IPS-20b (cell line): ENCODE data around the gene BCL11B.

Experiments
- H3K27ac ChIP-seq: one replicate; pipeline ENCODE4 v1.5.1; 2013; ENCODE audit warnings: low read length
- H3K27me3 ChIP-seq: 2 replicates; pipeline ENCODE4 v1.6.1; 2013; ENCODE audit warnings: mild to moderate bottlenecking, low read length, inconsistent platforms; ENCODE audit not compliant: insufficient read depth
- H3K36me3 ChIP-seq: 2 replicates; pipeline ENCODE4 v1.6.1; 2013; ENCODE audit warnings: low read depth, mild to moderate bottlenecking, inconsistent platforms, low read length, moderate library complexity; ENCODE audit not compliant: insufficient read depth
- H3K4me1 ChIP-seq: 2 replicates; pipeline ENCODE4 v1.6.1; 2013; ENCODE audit warnings: mild to moderate bottlenecking, control low read depth, inconsistent platforms, low read length, moderate library complexity; ENCODE audit not compliant: insufficient read depth
- H3K4me3 ChIP-seq: 2 replicates; pipeline ENCODE4 v1.5.1; 2013; ENCODE audit warnings: mild to moderate bottlenecking, low read length, inconsistent platforms
- H3K9ac ChIP-seq: 2 replicates; pipeline ENCODE4 v1.6.1; 2013; ENCODE audit warnings: low read depth, mild to moderate bottlenecking, inconsistent platforms, low read length, moderate library complexity
- H3K9me3 ChIP-seq: 2 replicates; pipeline ENCODE4 v1.6.1; 2013; ENCODE audit warnings: mild to moderate bottlenecking, low read depth, low read length, inconsistent platforms; ENCODE audit not compliant: insufficient read depth

The BCL11B gene

DNA sequence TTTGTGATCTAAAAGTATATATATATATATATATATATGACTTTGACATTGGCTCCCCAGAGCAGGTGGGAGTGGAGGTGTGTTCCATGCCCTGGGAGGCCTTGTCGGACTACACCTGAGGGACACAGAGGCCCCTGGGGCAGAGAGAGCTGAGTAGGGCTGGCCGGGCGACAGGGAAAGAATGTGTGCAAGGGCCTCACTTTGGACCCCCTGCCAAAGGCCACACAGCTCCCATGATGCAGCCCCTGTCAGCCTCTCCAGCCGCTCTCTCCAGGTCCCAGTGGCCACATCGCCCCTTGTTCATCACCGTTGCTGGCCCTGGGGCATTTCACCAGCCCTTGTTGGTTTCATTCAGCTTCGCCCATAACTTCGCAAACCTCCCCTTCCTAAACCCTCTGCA is 123.9 kb downstream of the BCL11B start:
- Histone ChIP-seq H3K27ac (no peak overlapping the region), H3K36me3 (no peaks in the 10 kb centered on the region), H3K27me3 (no peaks in the 10 kb centered on the region), H3K4me3 (no peak overlapping the region), H3K9me3 (no peaks in the 10 kb centered on the region), H3K9ac (no peak overlapping the region), H3K4me1 (no peaks in the 10 kb centered on the region; the same call in 1 of the 2 replicates)

DNA sequence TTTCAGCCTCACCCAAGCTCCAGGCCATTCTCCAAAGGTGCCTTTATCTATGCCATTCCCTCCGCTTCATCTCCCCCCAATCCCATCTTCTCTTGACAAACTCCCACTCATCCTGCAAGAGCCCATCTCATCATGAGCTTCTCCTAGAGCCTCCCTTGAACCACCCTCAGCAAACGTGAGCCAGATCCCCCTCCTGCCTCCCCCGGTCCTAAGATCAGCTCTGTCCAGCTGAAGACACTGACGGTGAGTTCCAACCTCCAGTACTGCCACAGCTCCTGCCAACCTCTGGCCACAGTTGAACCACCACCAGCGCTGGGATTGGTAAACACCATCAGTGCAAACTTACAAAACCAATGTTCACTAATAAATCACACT is 124.6 kb downstream of the BCL11B start:
- H3K36me3 ChIP-seq: no peaks in the 10 kb centered on the region
- no peak overlapping the region for H3K4me3 ChIP-seq
- H3K4me1 ChIP-seq: no peaks in the 10 kb centered on the region; the same call in 1 of the 2 replicates
- no peak overlapping the region for H3K27ac ChIP-seq
- H3K27me3 ChIP-seq: no peaks in the 10 kb centered on the region
- no peak overlapping the region for H3K9ac ChIP-seq
- no peaks in the 10 kb centered on the region for H3K9me3 ChIP-seq

DNA sequence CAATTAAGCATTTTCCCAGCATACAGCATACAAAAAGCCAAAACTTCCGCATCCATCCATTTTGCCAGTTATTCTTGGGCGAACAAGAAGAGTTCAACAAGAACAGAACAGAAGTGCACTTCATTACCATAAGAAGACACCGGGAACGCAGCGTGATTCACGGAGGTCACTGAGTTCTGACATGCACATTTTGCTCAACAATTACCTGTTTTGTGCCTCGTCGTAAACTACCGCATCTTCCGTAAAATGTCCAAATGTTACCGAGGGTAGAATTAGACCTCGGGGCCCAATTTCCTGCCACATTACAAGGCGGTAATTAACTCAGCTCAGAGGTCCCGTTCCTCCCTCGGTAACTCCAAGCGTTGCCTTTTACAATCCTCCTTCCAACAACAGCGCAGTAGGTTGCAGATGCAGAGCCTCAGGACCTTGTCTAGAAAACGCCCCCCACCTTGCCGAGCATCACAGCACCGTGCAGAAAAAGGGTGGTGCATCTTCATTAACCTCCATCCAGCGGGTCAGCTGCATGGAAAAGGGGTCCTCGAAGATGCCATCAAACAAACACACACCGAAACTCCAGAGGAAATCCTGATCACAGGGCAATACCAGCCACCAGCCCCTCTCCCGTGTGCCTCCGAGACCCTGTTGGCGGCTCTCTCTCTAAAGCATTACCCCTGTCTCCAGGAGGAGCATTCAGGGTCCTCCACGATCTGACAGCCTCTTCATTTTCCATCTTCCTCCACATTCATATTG is 125.2 kb downstream of the BCL11B start:
- H3K27ac ChIP-seq: no peak overlapping the region
- no peak overlapping the region for H3K4me3 ChIP-seq
- no peaks in the 10 kb centered on the region for H3K36me3 ChIP-seq
- no peaks in the 10 kb centered on the region for H3K9me3 ChIP-seq
- no peaks in the 10 kb centered on the region for H3K27me3 ChIP-seq
- no peaks in the 10 kb centered on the region; the same call in 1 of the 2 replicates for H3K4me1 ChIP-seq
- no peak overlapping the region for H3K9ac ChIP-seq

DNA sequence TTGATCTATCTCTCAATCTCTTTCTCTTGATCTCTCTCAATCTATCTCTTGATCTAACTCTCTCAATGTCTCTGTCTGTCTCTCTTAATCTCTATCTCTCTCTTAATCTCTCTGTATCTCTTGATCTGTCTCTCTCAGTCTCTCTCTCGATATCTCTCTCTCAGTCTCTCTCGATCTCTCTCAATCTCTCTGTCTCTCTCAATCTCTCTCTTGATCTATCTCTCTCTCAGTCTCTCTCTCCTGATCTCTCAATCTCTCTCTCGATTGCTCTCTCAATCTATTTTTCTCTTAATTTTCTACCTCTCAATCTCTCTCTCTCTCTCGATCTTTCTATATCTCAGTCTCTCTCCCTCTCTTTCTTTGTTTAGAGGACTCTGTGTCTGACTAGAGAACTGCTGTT is 126.7 kb downstream of the BCL11B start:
- Histone ChIP-seq H3K9ac (no peak overlapping the region), H3K36me3 (no peaks in the 10 kb centered on the region), H3K9me3 (no peaks in the 10 kb centered on the region), H3K27ac (no peak overlapping the region), H3K4me3 (no peak overlapping the region), H3K4me1 (no peaks in the 10 kb centered on the region; the same call in 1 of the 2 replicates), H3K27me3 (no peaks in the 10 kb centered on the region)

DNA sequence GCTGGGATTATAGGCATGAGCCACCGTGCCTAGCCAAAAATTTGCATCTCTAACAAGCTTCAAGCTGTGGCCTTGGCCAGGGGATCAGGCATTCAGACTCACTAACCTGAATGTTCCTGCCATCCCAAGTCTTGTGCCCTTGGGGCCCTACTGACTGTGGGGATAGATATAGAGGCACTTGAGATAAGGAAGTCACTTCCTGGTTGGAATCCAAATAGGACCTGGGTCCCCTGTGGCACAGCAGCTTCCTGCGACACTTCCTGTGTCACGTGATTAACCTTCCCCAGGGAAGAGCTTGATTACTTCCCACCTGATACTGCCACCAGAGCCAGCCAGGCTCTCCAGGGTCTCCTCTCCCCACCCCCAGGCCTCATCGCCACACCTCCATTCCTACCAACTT is 128.2 kb downstream of the BCL11B start:
- Histone ChIP-seq H3K36me3 (no peaks in the 10 kb centered on the region), H3K9me3 (no peaks in the 10 kb centered on the region), H3K27me3 (no peaks in the 10 kb centered on the region), H3K4me3 (no peak overlapping the region), H3K9ac (no peak overlapping the region), H3K27ac (no peak overlapping the region), H3K4me1 (no peaks in the 10 kb centered on the region; the same call in 1 of the 2 replicates)

DNA sequence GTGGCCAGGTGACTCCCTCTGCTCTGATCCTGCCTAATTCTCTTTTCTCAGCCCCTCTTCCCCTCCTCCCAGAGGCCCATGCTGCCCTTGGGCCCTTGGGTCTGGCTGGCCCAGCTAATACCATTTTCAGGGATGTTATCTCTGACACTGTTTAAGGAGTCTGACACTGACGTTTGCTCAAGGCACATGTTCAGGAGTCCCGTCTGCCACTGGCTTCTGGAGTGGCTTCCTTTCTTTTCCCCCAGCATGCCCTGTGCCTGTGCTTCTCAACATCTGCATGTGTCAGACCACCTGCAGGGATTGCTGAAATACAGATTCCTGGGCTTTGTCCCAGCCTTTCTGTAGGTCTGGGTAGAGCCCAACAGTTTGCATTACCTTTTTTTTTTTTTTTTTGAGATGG is 128.9 kb downstream of the BCL11B start:
- Histone ChIP-seq H3K36me3 (no peaks in the 10 kb centered on the region), H3K4me3 (no peak overlapping the region), H3K9ac (no peak overlapping the region), H3K27ac (no peak overlapping the region), H3K4me1 (no peaks in the 10 kb centered on the region; the same call in 1 of the 2 replicates), H3K9me3 (no peaks in the 10 kb centered on the region), H3K27me3 (no peaks in the 10 kb centered on the region)

DNA sequence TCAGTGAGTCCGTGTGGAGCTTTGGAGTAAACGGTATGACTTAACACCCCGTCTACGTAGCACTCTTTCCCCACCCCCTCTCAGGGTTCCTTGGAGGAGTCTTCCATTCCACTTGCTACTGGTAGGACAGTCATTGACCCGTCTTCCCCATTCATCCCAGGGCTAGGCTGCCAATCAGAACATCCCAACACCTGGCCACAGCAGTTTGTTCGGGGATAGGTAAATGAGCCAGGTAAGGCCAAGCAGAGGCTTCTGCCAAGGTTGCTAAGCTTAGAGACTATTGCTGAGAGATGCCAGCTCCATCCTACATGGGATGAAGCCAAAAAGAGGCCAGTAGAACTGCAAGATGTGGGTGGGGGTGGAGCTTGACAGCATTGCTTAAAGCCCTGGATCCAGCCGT is 130.8 kb downstream of the BCL11B start:
- no peak overlapping the region for H3K27ac ChIP-seq
- H3K36me3 ChIP-seq: no peaks in the 10 kb centered on the region
- no peak overlapping the region for H3K9ac ChIP-seq
- no peak overlapping the region for H3K4me3 ChIP-seq
- no peaks in the 10 kb centered on the region for H3K27me3 ChIP-seq
- H3K4me1 ChIP-seq: no peaks in the 10 kb centered on the region; the same call in 1 of the 2 replicates
- H3K9me3 ChIP-seq: no peaks in the 10 kb centered on the region

DNA sequence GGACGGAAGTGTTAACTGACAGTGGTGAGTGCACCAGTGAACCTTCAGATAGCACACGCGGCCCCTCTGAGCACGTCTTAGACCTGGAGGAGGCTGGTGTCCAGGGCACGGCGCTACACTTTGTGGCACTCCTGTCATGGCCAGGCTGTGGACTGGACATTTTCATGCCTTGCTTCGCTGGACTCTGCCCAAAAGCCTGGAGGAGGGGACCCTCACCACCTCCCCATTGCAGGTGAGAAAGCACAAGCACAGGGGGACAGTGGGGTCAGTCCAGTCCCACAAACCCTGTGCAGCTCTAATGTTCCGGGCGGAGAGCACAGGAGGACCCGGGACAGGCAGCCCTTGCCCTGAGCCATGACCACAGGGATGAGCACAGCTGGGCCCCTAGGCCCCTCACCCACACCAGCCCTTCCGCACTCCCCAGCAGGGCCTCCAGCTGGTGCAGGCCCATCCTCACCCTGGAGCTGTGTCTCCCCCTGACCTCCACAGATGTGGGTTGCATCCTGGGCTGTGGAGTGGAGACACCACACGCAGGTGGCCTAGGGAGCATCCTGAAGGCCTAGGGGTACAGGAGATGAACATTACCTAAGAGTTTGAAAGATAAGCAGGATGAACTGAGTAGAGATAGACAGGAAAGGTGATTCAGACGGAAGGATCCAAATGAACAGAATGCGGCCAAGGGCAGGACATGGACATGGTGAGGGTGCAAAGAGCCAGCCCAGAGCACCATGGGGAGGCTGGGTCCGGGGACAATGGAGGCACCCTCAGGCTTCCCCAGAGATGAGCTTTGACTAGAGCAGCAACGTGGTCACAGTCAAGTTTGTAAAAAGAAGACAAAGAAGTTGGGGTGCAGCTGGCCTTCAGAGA is 132.8 kb downstream of the BCL11B start:
- Histone ChIP-seq H3K36me3 (no peaks in the 10 kb centered on the region), H3K27ac (no peak overlapping the region), H3K4me3 (no peak overlapping the region), H3K27me3 (no peaks in the 10 kb centered on the region), H3K4me1 (no peaks in the 10 kb centered on the region; the same call in 1 of the 2 replicates), H3K9me3 (no peaks in the 10 kb centered on the region), H3K9ac (no peak overlapping the region)

DNA sequence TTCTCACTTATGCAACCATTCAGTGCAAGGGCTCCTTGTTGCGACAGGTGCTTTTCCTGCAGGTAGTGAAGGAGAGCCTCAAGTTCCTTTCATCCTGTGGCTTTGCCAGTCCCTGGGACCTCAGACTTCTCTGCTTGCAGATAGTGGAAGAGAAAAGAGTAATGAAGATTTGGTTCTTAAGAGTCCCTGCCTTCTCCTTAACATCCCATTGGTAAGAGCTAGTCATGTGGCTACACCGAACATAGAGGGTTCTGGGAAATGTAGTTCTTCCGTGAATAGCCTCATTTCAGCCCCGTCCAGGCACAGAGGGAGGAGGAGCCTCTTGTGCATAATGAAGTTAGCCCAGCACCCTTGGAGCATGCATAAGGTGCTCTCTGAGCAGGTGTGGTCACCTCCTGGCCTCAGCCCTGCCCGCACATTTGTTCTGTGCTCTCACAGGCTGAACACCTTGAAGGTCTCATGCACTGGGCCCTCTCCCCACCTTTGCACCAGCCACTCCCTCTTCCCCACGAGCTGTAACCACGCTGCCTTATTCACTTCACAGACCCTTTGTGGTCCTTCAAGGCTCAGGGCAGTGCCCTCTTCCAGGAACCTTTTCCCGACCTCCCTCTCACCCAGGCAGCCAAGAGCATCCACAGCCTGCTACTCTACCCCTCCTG is 134.0 kb downstream of the BCL11B start:
- Histone ChIP-seq H3K36me3 (no peaks in the 10 kb centered on the region), H3K4me1 (peaks cover 7% of the 10 kb centered on the region), H3K9ac (no peak overlapping the region), H3K27ac (no peak overlapping the region), H3K9me3 (no peaks in the 10 kb centered on the region), H3K27me3 (no peaks in the 10 kb centered on the region), H3K4me3 (no peak overlapping the region)

DNA sequence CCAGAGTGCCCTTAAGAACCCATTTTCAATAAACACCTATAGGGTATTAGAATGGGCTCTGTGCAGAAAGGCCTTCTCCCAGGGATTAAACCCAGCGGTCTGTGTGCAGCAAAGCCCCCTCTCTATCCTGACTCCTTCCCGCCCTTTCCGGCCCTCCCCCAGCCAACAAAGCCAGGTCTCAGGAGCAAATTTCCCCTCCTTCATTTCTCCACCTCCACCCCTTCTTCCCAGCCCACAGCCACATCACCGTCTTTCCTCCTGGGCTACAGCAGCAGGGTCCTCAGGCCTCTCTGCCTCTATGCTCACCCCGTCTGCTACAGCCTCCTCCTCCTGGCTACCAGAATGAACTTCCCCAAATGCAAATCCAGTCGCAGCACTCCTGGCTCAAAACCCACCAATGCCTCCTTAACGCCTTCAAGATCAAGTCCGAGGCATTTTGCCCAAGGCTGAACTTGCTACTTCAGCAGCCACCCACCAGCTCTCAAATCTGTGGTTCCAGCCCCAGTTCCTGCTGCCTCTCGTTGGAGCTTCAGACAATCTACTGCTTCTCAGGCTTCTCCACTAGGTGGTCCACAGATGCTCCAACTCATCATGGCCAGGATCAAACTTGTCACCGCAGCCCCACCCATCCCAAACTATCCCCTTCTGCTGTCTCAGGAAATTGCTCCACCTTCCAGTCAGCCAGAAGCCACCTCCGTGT is 134.8 kb downstream of the BCL11B start:
- H3K27ac ChIP-seq: no peak overlapping the region

DNA sequence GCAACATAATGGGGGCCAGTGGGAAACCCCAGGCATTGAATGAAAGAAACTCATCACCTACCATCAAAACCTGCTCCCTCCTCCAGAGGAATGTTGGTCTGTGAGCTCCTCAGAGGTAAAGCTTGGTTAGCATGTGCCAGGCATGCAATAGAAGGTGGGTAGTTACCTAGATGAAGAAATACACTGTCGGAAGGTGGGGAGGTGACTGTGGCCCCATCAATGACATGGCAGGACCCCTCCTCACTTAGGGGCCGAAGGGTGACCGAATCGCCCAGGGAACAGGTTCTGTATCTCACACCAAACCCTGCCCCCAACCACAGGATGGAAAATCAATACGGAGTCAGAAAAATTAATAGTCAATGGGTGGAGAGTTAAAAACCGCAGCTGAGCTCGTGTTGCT is 135.6 kb downstream of the BCL11B start:
- no peak overlapping the region for H3K9ac ChIP-seq
- no peaks in the 10 kb centered on the region for H3K27me3 ChIP-seq
- H3K27ac ChIP-seq: no peak overlapping the region
- peaks cover 9% of the 10 kb centered on the region for H3K4me1 ChIP-seq
- no peaks in the 10 kb centered on the region for H3K9me3 ChIP-seq
- H3K4me3 ChIP-seq: no peak overlapping the region
- H3K36me3 ChIP-seq: no peaks in the 10 kb centered on the region

More for the DNA sequence above, 134.8 kb downstream of the BCL11B start:
- H3K9ac ChIP-seq: no peak overlapping the region
- no peaks in the 10 kb centered on the region for H3K36me3 ChIP-seq
- H3K4me1 ChIP-seq: peaks cover 9% of the 10 kb centered on the region
- no peak overlapping the region for H3K4me3 ChIP-seq
- H3K27me3 ChIP-seq: no peaks in the 10 kb centered on the region
- no peaks in the 10 kb centered on the region for H3K9me3 ChIP-seq
